Mesendoderm (in vitro differentiated cells): ENCODE data around the gene CACNA1C.

ENCODE experiments used
- DNase-seq: peaks from one replicate; pipeline ENCODE4 v3.0.0; 2013
- H2AK5ac ChIP-seq: 2 replicates; pipeline ENCODE4 v1.6.1; 2013; ENCODE audit warnings: low read length, inconsistent platforms
- H2BK120ac ChIP-seq: 2 replicates; pipeline ENCODE4 v1.6.1; 2013; ENCODE audit warnings: low read depth, mild to moderate bottlenecking, low read length, moderate library complexity, mixed read lengths
- H2BK15ac ChIP-seq: replicated peaks from 2 replicates; pipeline ENCODE4 v1.6.1; 2013; ENCODE audit warnings: low read depth, mild to moderate bottlenecking, moderate library complexity
- H2BK5ac ChIP-seq: 2 replicates; pipeline ENCODE4 v1.6.1; 2013; ENCODE audit warnings: low read length, inconsistent platforms
- H3K18ac ChIP-seq: 2 replicates; pipeline ENCODE4 v1.6.1; 2013; ENCODE audit warnings: mild to moderate bottlenecking, low read length, mixed read lengths
- H3K23ac ChIP-seq: one replicate; pipeline ENCODE4 v1.6.1; 2013; ENCODE audit warnings: low read length
- H3K27ac ChIP-seq: 2 replicates; pipeline ENCODE4 v1.5.1; 2013; ENCODE audit warnings: low read depth, mild to moderate bottlenecking, inconsistent platforms, low read length, moderate library complexity
- H3K27me3 ChIP-seq: 2 replicates; pipeline ENCODE4 v1.6.1; 2013; ENCODE audit warnings: low read length, control low read depth, mild to moderate bottlenecking, inconsistent platforms; ENCODE audit not compliant: insufficient read depth, poor library complexity
- H3K36me3 ChIP-seq: 2 replicates; pipeline ENCODE4 v1.6.1; 2013; ENCODE audit warnings: low read length, inconsistent platforms; ENCODE audit not compliant: control insufficient read depth, insufficient read depth
- H3K4ac ChIP-seq: one replicate; pipeline ENCODE4 v1.6.1; 2013; ENCODE audit warnings: low read depth, mild to moderate bottlenecking, low read length, moderate library complexity
- H3K4me1 ChIP-seq: 2 replicates; pipeline ENCODE4 v1.6.1; 2013; ENCODE audit warnings: low read depth, low read length, inconsistent platforms; ENCODE audit not compliant: control insufficient read depth
- H3K4me2 ChIP-seq: 2 replicates; pipeline ENCODE4 v1.6.1; 2013; ENCODE audit warnings: low read length
- H3K4me3 ChIP-seq: 2 replicates; pipeline ENCODE4 v1.5.1; 2013; ENCODE audit warnings: mild to moderate bottlenecking, low read length
- H3K56ac ChIP-seq: one replicate; pipeline ENCODE4 v1.6.1; 2013; ENCODE audit warnings: low read length
- H3K79me1 ChIP-seq: 2 replicates; pipeline ENCODE4 v1.6.1; 2013; ENCODE audit warnings: low read length, inconsistent platforms
- H3K79me2 ChIP-seq: 2 replicates; pipeline ENCODE4 v1.6.1; 2013; ENCODE audit warnings: mild to moderate bottlenecking, low read length; ENCODE audit not compliant: control insufficient read depth, insufficient read depth
- H3K9ac ChIP-seq: 2 replicates; pipeline ENCODE4 v1.6.1; 2013; ENCODE audit warnings: low read length, inconsistent platforms
- H4K5ac ChIP-seq: one replicate; pipeline ENCODE4 v1.6.1; 2013; ENCODE audit warnings: low read length
- H4K8ac ChIP-seq: one replicate; pipeline ENCODE4 v1.6.1; 2013; ENCODE audit warnings: low read depth, mild to moderate bottlenecking, control low read depth, low read length, moderate library complexity
- WGBS: extraction: QIAGEN DNeasy Blood & Tissue Kit; methylation state at CpG from one replicate; pipeline ENCODE4 v1.1.7; 2013; ENCODE audit warnings: low lambda C conversion rate, missing lambda C conversion rate; ENCODE audit not compliant: insufficient coverage; ENCODE audit errors: extremely low coverage; 5-methylcytosine and 5-hydroxymethylcytosine counted together

Gene CACNA1C

DNA sequence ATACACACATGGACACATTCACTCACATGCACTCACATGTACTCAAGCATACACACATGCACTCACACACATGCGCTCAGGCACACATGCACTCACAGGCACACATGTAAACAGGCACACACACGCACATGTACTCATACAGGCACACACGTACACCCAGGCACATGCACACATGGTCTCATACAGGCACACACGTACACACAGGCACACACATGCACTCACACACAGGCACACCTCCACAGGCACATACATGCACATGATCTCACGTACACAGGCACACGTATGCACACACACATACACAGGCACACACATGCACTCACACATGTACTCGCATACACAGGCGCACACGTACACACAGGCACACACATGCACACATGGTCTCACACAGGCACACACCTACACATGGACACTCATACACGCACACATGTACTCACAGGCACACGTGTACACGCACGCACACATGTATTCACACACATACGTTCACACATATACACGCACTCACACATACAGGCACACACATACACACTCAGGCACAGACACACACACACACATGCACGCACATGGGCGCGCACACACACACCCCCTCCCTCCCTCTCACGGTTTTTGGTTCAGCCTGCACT lies 138.9 kb downstream of the CACNA1C start:
- no peak for DNase-seq
- H2BK15ac ChIP-seq = no peak overlapping the region
- H3K27ac ChIP-seq = no peak overlapping the region
- H3K4me3 ChIP-seq = no peak overlapping the region
- WGBS = no CpG with 5 or more reads among the region's 19 CpGs
- no peak overlapping the region for H3K4ac ChIP-seq
- H3K79me1 ChIP-seq = no peaks in the 10 kb centered on the region
- no peaks in the 10 kb centered on the region for H3K79me2 ChIP-seq
- H3K36me3 ChIP-seq = no peaks in the 10 kb centered on the region
- no peak overlapping the region for H4K5ac ChIP-seq
- H2AK5ac ChIP-seq = no peak overlapping the region
- H2BK5ac ChIP-seq = no peak overlapping the region
- no peak overlapping the region for H3K56ac ChIP-seq
- H3K23ac ChIP-seq = no peak overlapping the region
- no peaks in the 10 kb centered on the region for H3K27me3 ChIP-seq
- H3K4me1 ChIP-seq = peaks cover 6% of the 10 kb centered on the region
- no peak overlapping the region for H3K18ac ChIP-seq
- H2BK120ac ChIP-seq = no peak overlapping the region
- no peak overlapping the region for H3K4me2 ChIP-seq
- no peak overlapping the region for H3K9ac ChIP-seq
- H4K8ac ChIP-seq = no peak overlapping the region

DNA sequence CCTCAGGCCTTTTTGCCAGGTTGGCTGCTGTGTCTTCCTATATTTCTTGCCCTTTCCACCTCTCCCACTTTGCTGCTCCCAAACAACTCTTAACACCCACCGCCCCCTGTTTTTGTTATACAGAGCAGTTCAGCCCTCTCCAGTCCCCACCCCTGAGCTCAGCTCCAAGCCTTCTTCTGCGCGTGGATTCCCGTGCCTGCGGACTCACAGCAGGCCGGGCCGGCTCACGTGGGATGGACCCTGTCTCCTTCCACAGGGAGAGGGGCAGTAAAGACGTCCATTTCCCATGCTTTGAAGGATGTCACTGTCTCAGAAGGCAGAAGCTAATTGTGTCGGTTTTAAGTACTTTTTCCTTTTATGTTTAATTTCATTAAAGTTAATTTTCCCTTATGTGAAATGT lies 139.4 kb downstream of the CACNA1C start:
- Histone ChIP-seq H3K4me3 (no peak overlapping the region), H3K4me1 (peaks cover 6% of the 10 kb centered on the region), H2BK15ac (no peak overlapping the region), H4K8ac (no peak overlapping the region), H3K4ac (no peak overlapping the region), H3K27me3 (no peaks in the 10 kb centered on the region), H4K5ac (no peak overlapping the region), H3K27ac (no peak overlapping the region), H3K36me3 (no peaks in the 10 kb centered on the region), H3K79me2 (no peaks in the 10 kb centered on the region), H3K18ac (no peak overlapping the region), H2AK5ac (no peak overlapping the region), H3K23ac (no peak overlapping the region), H3K79me1 (no peaks in the 10 kb centered on the region), H2BK120ac (no peak overlapping the region), H3K4me2 (no peak overlapping the region), H3K9ac (no peak overlapping the region), H3K56ac (no peak overlapping the region), H2BK5ac (no peak overlapping the region)
- no CpG with 5 or more reads among the region's 10 CpGs for WGBS
- DNase-seq = no peak

DNA sequence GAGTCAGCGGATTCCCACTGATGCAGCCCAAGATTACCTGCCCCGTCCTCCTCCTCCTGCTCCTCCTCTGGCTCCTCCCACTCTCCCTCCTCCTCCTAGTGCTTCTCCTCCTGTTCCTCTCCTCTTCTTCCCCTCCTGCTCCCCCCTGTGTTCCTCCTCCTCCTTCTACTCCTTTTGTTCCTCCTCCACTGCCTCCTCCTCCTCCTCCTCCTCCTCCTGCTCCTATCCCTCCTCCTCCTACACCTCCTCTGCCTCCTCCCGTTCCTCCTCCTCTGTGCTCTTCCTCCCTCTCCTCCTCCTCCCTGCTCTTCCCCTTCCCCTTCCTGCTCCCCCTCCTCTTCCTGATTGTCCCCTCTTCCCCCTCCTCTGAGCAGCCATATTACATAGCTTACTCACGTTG lies 141.3 kb downstream of the CACNA1C start:
- Histone ChIP-seq H2BK15ac (no peak overlapping the region), H2AK5ac (no peak overlapping the region), H3K4me2 (no peak overlapping the region), H3K27me3 (no peaks in the 10 kb centered on the region), H3K79me2 (no peaks in the 10 kb centered on the region), H3K79me1 (no peaks in the 10 kb centered on the region), H3K4me1 (peaks cover 6% of the 10 kb centered on the region), H4K5ac (no peak overlapping the region), H3K56ac (peak overlapping the region; percentile 8), H3K4me3 (no peak overlapping the region), H3K4ac (no peak overlapping the region), H3K23ac (no peak overlapping the region), H2BK5ac (no peak overlapping the region), H3K18ac (no peak overlapping the region), H3K36me3 (no peaks in the 10 kb centered on the region), H2BK120ac (no peak overlapping the region), H4K8ac (no peak overlapping the region), H3K9ac (no peak overlapping the region), H3K27ac (no peak overlapping the region)
- WGBS = no CpG with 5 or more reads among the region's 4 CpGs
- peak; percentile 37 for DNase-seq

DNA sequence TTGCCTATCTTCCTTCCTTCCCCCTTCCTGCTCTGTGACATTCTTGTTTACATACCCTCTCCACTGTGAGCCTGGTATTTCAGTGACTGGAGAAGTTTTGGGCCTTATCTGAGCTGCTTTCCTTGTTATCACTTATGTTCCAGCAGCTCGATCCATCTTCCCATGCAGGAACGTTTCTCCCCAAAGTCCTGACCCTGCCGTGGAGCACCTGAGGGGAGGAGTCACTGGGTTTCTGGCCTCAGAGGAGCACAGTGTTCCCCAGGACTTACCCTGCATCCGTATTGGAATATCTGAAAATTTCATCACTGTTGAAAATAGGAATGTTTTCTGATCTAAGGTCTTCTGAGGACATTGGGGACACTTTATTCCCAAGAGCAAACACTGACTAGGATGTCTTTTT lies 141.8 kb downstream of the CACNA1C start:
- Histone ChIP-seq H3K27ac (no peak overlapping the region), H3K4ac (no peak overlapping the region), H4K5ac (no peak overlapping the region)

DNA sequence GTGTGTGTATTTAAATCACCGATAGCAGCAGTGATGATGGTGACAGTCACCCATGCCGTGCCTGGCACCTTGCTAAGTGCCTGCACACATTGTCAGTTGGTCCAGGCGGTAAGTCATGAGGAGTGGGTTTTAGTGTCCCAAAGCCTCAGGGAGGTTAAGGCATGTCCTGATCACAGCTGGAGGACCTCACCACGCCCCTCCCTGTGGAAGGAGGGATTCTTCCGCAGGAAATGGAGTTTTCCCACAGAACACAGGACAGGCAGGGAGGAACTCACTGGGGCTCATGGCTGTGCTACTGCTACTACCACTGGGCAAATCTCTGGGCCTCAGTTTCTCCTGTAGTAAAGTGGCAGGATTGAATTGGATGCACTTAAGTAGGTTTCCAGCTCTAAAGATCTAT lies 142.3 kb downstream of the CACNA1C start:
- Histone ChIP-seq H3K79me1 (no peaks in the 10 kb centered on the region), H4K8ac (no peak overlapping the region), H3K4me3 (no peak overlapping the region), H3K27ac (no peak overlapping the region), H3K4me1 (peaks cover 6% of the 10 kb centered on the region), H3K9ac (no peak overlapping the region), H2BK5ac (no peak overlapping the region), H2AK5ac (no peak overlapping the region), H2BK120ac (no peak overlapping the region), H3K79me2 (no peaks in the 10 kb centered on the region), H3K23ac (no peak overlapping the region), H3K18ac (no peak overlapping the region), H3K36me3 (no peaks in the 10 kb centered on the region), H3K4me2 (no peak overlapping the region), H3K56ac (no peak overlapping the region), H3K27me3 (no peaks in the 10 kb centered on the region), H2BK15ac (no peak overlapping the region), H3K4ac (no peak overlapping the region), H4K5ac (no peak overlapping the region)
- DNase-seq = no peak
- WGBS = no CpG with 5 or more reads among the region's 5 CpGs

More for the DNA sequence above, 141.8 kb downstream of the CACNA1C start:
- Histone ChIP-seq H3K36me3 (no peaks in the 10 kb centered on the region), H3K56ac (peak overlapping the region; percentile 8), H3K27me3 (no peaks in the 10 kb centered on the region), H3K4me3 (no peak overlapping the region), H3K79me1 (no peaks in the 10 kb centered on the region), H2BK15ac (no peak overlapping the region), H4K8ac (no peak overlapping the region), H2BK5ac (no peak overlapping the region), H2BK120ac (no peak overlapping the region), H3K23ac (no peak overlapping the region), H3K9ac (no peak overlapping the region), H3K4me1 (peaks cover 6% of the 10 kb centered on the region), H3K18ac (no peak overlapping the region), H2AK5ac (no peak overlapping the region), H3K4me2 (no peak overlapping the region), H3K79me2 (no peaks in the 10 kb centered on the region)
- peak; percentile 75 for DNase-seq
- WGBS = no CpG with 5 or more reads among the region's 4 CpGs

DNA sequence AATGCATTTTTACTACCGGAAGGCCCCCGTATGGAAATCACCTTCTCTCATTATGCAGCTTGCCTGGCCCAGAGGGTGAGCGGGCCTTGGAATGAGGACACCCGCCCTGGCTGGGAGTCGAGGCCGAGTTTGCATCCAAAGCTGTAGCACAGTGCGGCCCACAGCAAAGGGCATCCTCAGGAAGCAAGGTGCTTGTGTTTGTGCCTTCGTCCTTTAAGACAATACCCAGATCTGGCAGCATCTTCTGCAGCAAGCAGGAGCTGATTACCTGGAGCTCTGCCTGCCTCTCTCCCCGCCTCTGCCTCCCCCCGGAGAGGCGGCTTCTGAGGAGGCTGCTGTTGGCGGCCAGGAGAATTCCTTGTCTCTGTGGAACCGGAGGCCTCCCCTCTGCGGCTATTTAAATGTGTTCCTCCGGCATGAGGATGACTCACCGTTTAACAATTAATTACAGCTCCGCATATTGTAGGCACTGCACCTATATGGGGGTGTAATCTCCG lies 145.3 kb downstream of the CACNA1C start:
- Histone ChIP-seq H3K9ac (peak overlapping the region; percentile 5), H2BK5ac (no peak overlapping the region), H3K4me1 (peaks cover 6% of the 10 kb centered on the region), H3K27ac (peak overlapping the region; percentile 65), H3K79me1 (no peaks in the 10 kb centered on the region), H3K4me2 (peak overlapping the region; percentile 5), H3K18ac (no peak overlapping the region), H2BK120ac (no peak overlapping the region), H3K79me2 (no peaks in the 10 kb centered on the region), H3K23ac (no peak overlapping the region), H4K5ac (no peak overlapping the region), H3K56ac (peak overlapping the region; percentile 71), H4K8ac (no peak overlapping the region), H3K36me3 (no peaks in the 10 kb centered on the region), H3K4ac (no peak overlapping the region), H3K4me3 (no peak overlapping the region), H2AK5ac (no peak overlapping the region), H3K27me3 (no peaks in the 10 kb centered on the region), H2BK15ac (no peak overlapping the region)
- WGBS = no CpG with 5 or more reads among the region's 18 CpGs
- peak; percentile 94 for DNase-seq
